D721Med (cell line): ENCODE results near the gene ALPL.

Experiments used
- DNase-seq: peaks from one replicate; pipeline ENCODE4 v3.0.0; 2011; ENCODE audit warnings: low spot score; ENCODE audit not compliant: insufficient read length
- FAIRE-seq: peaks from 2 replicates; lab custom pipeline; 2011; peaks lifted over from hg19 to GRCh38; lab: Jason Lieb, UNC
- TF ChIP-seq, protein P1 (sequence below): IDR thresholded peaks from 2 replicates; pipeline ENCODE4 v1.5.1; 2012; ENCODE audit warnings: mild to moderate bottlenecking, control low read depth; ENCODE audit not compliant: insufficient read depth; ENCODE audit errors: missing control alignments

Gene ALPL

DNA sequence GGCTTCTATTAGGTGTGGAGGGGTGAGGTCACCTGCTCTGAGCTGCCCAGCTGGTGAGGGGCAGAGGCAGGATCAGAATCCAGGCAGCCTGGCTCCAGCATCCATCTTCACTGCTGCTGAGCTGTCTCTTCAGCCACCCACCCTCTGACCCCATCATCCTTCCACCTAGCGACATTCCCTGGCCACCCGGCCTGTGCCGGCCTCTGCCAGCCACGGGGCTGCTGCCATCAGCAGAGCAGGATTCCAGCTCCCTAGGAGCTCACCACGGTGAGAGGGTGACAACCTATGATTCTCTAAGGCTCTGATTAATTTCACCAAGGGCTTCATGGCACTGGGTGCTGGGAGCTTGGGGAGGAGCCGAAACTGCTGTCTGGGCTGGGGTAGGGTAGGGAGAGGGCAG is 32.1 kb downstream of the ALPL start:
- FAIRE-seq (no peak), DNase-seq (no peak)
- TF ChIP-seq, protein P1, sequence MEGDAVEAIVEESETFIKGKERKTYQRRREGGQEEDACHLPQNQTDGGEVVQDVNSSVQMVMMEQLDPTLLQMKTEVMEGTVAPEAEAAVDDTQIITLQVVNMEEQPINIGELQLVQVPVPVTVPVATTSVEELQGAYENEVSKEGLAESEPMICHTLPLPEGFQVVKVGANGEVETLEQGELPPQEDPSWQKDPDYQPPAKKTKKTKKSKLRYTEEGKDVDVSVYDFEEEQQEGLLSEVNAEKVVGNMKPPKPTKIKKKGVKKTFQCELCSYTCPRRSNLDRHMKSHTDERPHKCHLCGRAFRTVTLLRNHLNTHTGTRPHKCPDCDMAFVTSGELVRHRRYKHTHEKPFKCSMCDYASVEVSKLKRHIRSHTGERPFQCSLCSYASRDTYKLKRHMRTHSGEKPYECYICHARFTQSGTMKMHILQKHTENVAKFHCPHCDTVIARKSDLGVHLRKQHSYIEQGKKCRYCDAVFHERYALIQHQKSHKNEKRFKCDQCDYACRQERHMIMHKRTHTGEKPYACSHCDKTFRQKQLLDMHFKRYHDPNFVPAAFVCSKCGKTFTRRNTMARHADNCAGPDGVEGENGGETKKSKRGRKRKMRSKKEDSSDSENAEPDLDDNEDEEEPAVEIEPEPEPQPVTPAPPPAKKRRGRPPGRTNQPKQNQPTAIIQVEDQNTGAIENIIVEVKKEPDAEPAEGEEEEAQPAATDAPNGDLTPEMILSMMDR = no peak

DNA sequence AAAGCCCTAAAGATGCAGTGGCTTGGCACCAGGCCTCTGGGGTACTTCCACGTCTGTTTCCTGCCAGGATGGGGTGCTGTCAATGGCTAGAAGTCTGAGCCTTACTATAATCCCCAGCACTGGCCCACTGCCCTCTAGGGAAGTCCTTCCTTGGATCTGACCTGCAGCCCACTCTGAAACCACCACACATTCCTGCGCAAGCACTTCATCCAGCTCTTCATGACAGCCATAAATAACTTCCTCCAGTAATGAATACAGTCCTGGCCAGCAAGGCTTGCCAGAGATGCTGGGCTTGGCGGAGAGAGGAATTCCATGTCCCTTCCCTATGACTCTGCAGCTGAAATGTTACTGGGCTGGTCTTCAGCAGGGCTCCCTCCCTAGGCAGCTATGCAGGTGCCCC is 32.6 kb downstream of the ALPL start:
- no peak for DNase-seq

DNA sequence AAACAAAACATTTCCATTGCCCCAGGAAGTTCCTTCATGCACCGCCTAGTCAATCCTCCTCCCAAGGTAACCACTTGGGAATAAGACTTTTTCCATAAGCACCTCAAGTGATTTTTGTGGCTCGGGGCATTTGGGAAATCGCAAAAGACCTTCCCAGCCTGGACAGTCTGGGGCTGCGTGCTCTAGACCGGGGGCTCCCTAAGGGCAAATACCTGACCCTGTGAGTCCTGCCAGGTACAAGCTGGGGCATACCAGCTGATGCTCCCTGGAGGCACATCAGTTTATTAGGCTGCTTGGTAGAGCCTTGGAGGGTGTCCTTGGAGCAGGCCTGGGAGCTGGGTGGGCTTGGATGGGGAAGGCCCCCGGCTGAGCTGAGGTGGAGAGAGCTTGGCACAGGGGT is 34.4 kb downstream of the ALPL start:
- TF ChIP-seq, protein P1 = no peak
- FAIRE-seq = no peak
- no peak for DNase-seq

More for the DNA sequence above, 32.6 kb downstream of the ALPL start:
- FAIRE-seq = no peak
- TF ChIP-seq, protein P1 = no peak

DNA sequence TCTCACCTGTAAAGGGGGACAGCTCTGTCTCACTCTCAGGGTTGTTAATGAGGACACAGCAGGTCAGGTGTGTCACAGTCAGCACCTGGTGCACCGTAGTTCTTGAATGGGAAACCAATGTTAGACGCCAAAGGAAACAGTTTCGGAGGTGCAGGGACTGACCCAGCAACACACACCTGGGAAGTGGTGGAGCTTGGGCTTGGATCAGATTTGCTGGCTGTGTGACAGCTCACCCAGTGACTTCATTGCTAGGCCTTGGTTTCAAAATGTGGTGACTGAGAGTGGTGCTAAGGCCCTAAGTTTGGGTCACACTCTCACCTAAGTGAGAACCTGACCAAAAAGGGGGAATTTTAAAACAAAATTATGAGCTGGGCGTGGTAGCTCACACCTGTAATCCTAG is 34.9 kb downstream of the ALPL start:
- no peak for FAIRE-seq
- TF ChIP-seq, protein P1 = no peak

DNA sequence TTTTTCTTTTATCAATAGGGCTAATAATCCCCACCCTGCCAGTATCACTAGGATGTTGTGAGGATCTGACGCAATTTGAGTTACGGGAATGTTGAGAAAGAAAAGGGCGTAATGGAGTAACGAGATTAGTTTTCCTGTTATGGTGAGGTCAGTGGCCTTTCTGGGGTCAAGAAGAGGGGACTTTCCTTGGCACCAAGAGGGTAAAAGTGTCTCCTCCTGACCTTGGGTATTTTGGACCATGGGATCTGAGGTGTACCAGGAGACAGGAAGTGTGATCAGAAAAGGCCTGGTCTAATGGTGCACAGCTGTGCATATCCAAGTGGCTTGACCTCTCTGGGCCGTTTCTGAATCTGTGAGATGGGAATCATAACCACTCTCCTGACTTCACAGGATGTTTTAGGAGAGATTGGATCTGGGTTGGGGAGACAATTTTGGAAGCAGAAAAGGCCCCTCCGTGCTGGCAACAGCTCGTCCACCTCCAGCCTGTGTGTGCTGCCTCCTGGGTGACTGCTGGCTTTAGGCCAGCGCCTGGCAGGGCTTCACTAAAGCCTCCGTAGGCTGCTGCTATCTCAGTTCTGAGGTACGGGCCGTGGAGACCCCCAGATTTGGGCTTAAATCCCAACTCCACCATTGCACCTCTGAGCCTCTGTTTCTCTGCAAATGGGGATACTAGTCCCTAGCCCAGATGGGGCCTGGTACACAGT is 37.1 kb downstream of the ALPL start:
- TF ChIP-seq, protein P1 = no peak
- FAIRE-seq (no peak), DNase-seq (no peak)

More for the DNA sequence above, 34.9 kb downstream of the ALPL start:
- no peak for DNase-seq

DNA sequence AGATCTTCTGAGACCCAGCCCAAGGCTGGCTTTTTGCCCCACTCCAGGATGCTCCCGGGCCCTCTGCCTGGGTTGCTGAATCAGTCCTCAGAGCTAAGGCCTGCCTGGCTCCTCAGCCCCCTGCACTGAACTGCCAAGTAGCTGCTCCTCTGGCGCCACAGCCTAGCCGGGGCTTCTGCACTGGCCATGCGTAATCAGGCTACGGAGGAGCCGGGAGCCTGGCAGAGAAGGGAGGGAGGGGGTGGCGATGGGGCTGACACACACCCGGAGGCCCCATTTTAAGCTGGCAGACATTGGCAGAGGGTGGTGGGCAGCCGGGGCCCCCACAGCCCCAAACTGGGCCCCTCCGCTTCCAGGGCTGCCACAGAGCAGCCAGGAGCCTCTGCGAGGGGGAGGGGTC is 38.7 kb downstream of the ALPL start:
- DNase-seq (no peak), FAIRE-seq (no peak)
- TF ChIP-seq, protein P1 = no peak

DNA sequence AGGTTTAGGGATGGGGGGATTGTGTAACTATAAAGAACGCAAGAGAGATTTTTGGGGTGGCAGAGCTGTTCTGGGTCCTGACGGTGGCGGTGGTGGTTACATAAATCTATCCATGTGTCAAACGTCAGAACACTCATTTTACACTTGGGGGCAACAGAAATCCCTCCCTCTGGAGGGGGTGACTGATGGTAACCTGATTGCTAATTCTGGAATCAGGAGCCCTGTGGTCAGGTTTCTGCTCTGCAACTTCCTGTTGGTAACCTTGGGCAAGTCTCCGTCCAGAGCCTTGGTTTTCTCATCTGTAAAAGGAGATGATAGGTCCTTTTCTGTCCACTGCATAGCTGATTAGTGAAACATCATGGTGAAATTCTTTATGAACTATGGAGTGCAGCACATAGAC is 40.9 kb downstream of the ALPL start:
- TF ChIP-seq, protein P1 = no peak
- FAIRE-seq = no peak
- no peak for DNase-seq
